GM12873 (cell line): ENCODE results near the gene GRAP2.
A peak's percentile ranks its signal among the peaks of the same experiment; 100 is the strongest.

Experiments used
- CTCF ChIP-seq: IDR thresholded peaks from 2 replicates; pipeline ENCODE4 v1.5.1; 2012; ENCODE audit warnings: low read depth, mild to moderate bottlenecking, moderate library complexity, low read length, control low read depth; ENCODE audit not compliant: insufficient read depth; ENCODE audit errors: missing control alignments

Gene GRAP2

GRCh38 chr22:39928536-39929520 is 27.9 kb downstream of the GRAP2 start:
- TF ChIP-seq CTCF: no peak

GRCh38 chr22:39931251-39931650 is 30.4 kb downstream of the GRAP2 start:
- no peak for TF ChIP-seq CTCF

GRCh38 chr22:39932166-39932565 is 31.3 kb downstream of the GRAP2 start:
- TF ChIP-seq CTCF: no peak

GRCh38 chr22:39932918-39933649 is 32.2 kb downstream of the GRAP2 start:
- TF ChIP-seq CTCF: peak; percentile 81

- no peak for TF ChIP-seq CTCF
These were observed 32.9 kb downstream of the GRAP2 start for GRCh38 chr22:39933741-39934140.

- no peak for TF ChIP-seq CTCF
These were observed 34.2 kb downstream of the GRAP2 start for GRCh38 chr22:39935116-39935515.

- TF ChIP-seq CTCF: no peak
These were observed 34.7 kb downstream of the GRAP2 start for GRCh38 chr22:39935612-39936011.
